Left lobe of liver (tissue), 2 donors: Measurements from ENCODE around the gene TXNL4A. TPM values are rescaled to one million over a fixed set of nuclear protein-coding genes. Genes with fewer than 3 reads are reported as not detected.

ENCODE experiments used
- ATAC-seq: fragments of 200-7000 bp; cut with Tn5 transposase; one replicate; pipeline ENCODE4 v1.9.1; 2020; ENCODE audit warnings: mild to moderate bottlenecking, moderate library complexity
- DNase-seq: peaks from one replicate; pipeline ENCODE4 v3.0.0-alpha.2; 2020; ENCODE audit warnings: low spot score
- total RNA-seq: library from RNA; stranded (reverse); gene quantifications from one replicate; pipeline ENCODE4 v1.2.1, GENCODE V29; 2021
- donor health status: DM: no; HTN: no; CAD: no; lungs with moderate emphysema.
- donor health status: DM: no; HTN: yes; CAD: no.

The TXNL4A gene
- total RNA-seq, 1 donor from 2014 or later = 48.3 TPM

DNA sequence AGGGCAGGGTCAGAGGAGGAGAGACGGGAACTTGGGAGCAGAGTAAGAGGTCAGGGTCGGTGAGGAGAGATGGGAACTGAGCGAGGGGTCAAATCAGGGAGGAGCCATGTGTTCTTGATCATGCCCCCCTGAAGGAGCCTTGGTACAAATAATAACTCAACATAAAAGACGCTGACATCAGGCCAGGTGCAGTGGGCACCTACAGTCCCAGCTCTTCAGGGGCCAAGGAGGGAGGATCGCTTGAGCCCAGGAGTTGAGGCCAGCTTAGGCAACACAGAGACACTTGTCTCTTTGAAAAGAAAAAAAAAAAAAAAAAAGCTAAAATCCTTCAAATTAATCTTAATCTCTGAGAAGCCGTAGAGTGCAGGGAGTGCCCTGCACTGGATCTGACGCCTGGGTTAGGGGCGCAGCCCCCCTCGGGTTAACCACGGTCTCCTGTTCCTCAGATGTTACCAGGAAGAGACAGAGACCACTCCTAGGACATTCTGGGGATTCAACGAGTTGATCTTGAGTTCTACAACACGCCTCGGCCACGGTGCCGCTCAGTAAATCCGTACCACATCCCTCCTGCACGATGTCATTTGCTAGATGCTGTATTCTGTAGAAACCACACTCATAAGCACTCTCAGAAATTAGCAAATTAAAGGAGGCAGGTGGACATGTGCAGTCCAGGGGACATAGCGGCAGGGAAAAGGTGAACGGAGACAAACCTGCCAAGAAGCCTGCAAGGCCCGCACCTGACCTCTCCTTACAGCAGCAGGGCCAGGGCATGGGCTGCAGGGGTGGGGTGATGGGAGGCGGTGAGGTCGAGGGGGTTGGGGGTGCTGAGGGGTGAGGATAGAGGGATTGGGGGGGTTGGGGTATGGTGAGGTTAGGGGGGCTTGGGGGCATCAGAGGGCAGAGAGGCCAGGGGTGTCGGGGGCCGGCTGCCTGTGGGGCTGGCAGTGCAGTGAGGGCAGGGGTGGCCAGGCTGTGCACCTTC is 66.1 kb downstream of the TXNL4A start:
- ATAC-seq = no peak
- DNase-seq = peak; percentile 35

Other genes with a start within 250 kb of the TXNL4A start
- not detected for gene KCNG2, start 190.6 kb downstream of the TXNL4A start, total RNA-seq
- 140 TPM for gene SLC66A2, start 36.9 kb downstream of the TXNL4A start, total RNA-seq
- 20.2 TPM for gene HSBP1L1, start 23.9 kb downstream of the TXNL4A start, total RNA-seq
- 20.7 TPM for gene RBFA, start 45.9 kb upstream of the TXNL4A start, total RNA-seq
- gene ADNP2, start 120.7 kb upstream of the TXNL4A start, total RNA-seq = 5.4 TPM